A549 (cell line): Measurements from ENCODE around the gene CLSTN1. TPM values are rescaled to one million over a fixed set of nuclear protein-coding genes. Genes with fewer than 3 reads are reported as not detected.
"Not testable (repeated sequence)": the region's sequence is repeated elsewhere in the genome, so short reads cannot be mapped to it uniquely, and the experiment has no call there.

Experiments
- ATAC-seq, 2 experiments: fragments of 200-7000 bp in 1 of 2; fragments of >200 bp in 1 of 2; cut with Nextera tagmentation in 1 of 2; cut with Tn5 transposase in 1 of 2; 3 replicates each; pipeline versions ENCODE4 v1.8.0 to v1.9.1; 2018 to 2020; ENCODE audit warnings: mild to moderate bottlenecking in 1 of 2, moderate library complexity in 1 of 2
- CTCF ChIA-PET: fragments of 300-600 bp; sonication (Branson Sonifier 250); formaldehyde crosslinking; extraction: SDS; loops from one replicate; lab custom pipeline; 2021; ENCODE audit warnings: antibody characterized with exemption, inconsistent platforms; lab: Yijun Ruan, JAX
- POLR2A ChIA-PET: fragments of 350-600 bp; formaldehyde crosslinking; extraction: SDS; loops from one replicate; lab custom pipeline; 2021; ENCODE audit warnings: antibody characterized with exemption, inconsistent platforms; lab: Yijun Ruan, JAX
- DNase-seq, 2 experiments: peaks; one replicate each; pipeline versions ENCODE4 v3.0.0 to v3.0.0-alpha.2; 2011 to 2016; ENCODE audit warnings: low read depth in 1 of 2, low spot score in 1 of 2
- FAIRE-seq: peaks from 2 replicates; lab custom pipeline; 2011; peaks lifted over from hg19 to GRCh38; lab: Jason Lieb, UNC
- H3K27ac ChIP-seq, 2 experiments: fragments of >200 bp; sonication (Bioruptor Twin); formaldehyde crosslinking; 3 replicates each; pipeline ENCODE4 v1.5.1; 2016 to 2017
- H3K4me1 ChIP-seq: fragments of >200 bp; sonication (Bioruptor Twin); formaldehyde crosslinking; 3 replicates; pipeline ENCODE4 v1.6.1; 2016
- H3K4me2 ChIP-seq: fragments of >200 bp; sonication (Bioruptor Twin); formaldehyde crosslinking; 3 replicates; pipeline ENCODE4 v1.6.1; 2016
- H3K4me3 ChIP-seq: fragments of >200 bp; sonication (Bioruptor Twin); formaldehyde crosslinking; 3 replicates; pipeline ENCODE4 v1.5.1; 2016
- H3K9me3 ChIP-seq: fragments of >200 bp; sonication (Bioruptor Twin); formaldehyde crosslinking; 3 replicates; pipeline ENCODE4 v1.6.1; 2016
- ATOH8 ChIP-seq: fragments of 250-450 bp; sonication (Bioruptor Pico); IDR thresholded peaks from 2 replicates; pipeline ENCODE4 v1.5.0; 2020; ENCODE audit warnings: low read depth, mild to moderate bottlenecking, moderate library complexity
- BCL3 ChIP-seq: fragments of >200 bp; sonication (Bioruptor Twin); formaldehyde crosslinking; IDR thresholded peaks from 3 replicates; pipeline ENCODE4 v1.6.1; 2016
- CEBPB ChIP-seq, 2 experiments: fragments of >200 bp in 1 of 2; sonication (Bioruptor Twin) in 1 of 2; formaldehyde crosslinking in 1 of 2; IDR thresholded peaks; 2 replicates each; pipeline ENCODE4 v1.6.1; 2012 to 2016
- CHD4 ChIP-seq: fragments of 200-600 bp; sonication (generic); IDR thresholded peaks from 2 replicates; pipeline ENCODE4 v1.6.1; 2016; ENCODE audit warnings: antibody characterized with exemption, mild to moderate bottlenecking, borderline replicate concordance
- CTCF ChIP-seq: fragments of >200 bp; sonication (Bioruptor Twin); formaldehyde crosslinking; IDR thresholded peaks from 3 replicates; pipeline ENCODE4 v1.5.1; 2016
- EHMT2 ChIP-seq: fragments of 200-600 bp; sonication (generic); IDR thresholded peaks from 2 replicates; pipeline ENCODE4 v1.6.1; 2016; ENCODE audit warnings: antibody characterized with exemption, low read depth, mild to moderate bottlenecking, moderate library complexity
- FOSB ChIP-seq: fragments of 250-450 bp; sonication (Bioruptor Pico); IDR thresholded peaks from 2 replicates; pipeline ENCODE4 v1.5.0; 2020; ENCODE audit warnings: mild to moderate bottlenecking, moderate library complexity
- FOXS1 ChIP-seq: fragments of 250-450 bp; sonication (Bioruptor Pico); IDR thresholded peaks from 2 replicates; pipeline ENCODE4 v1.5.0; 2020; ENCODE audit warnings: mild to moderate bottlenecking, moderate library complexity
- HES2 ChIP-seq: fragments of >200 bp; sonication (Bioruptor Twin); formaldehyde crosslinking; IDR thresholded peaks from 2 replicates; pipeline ENCODE4 v1.6.1; 2016
- HOXB13 ChIP-seq: fragments of 250-450 bp; sonication (Bioruptor Pico); IDR thresholded peaks from 2 replicates; pipeline ENCODE4 v1.5.0; 2020; ENCODE audit warnings: low read depth, mild to moderate bottlenecking, moderate library complexity
- JUNB ChIP-seq: fragments of >200 bp; sonication (Bioruptor Twin); formaldehyde crosslinking; IDR thresholded peaks from 2 replicates; pipeline ENCODE4 v1.6.1; 2016
- MAZ ChIP-seq: fragments of 150-350 bp; IDR thresholded peaks from 2 replicates; pipeline ENCODE4 v1.6.1; 2014; ENCODE audit warnings: antibody characterized with exemption, low read depth, low read length, borderline replicate concordance
- MYC ChIP-seq: IDR thresholded peaks from 2 replicates; pipeline ENCODE4 v1.6.1; 2012; ENCODE audit warnings: mild to moderate bottlenecking, inconsistent platforms, low read length, improper control_type of control experiment, borderline replicate concordance
- NPAS2 ChIP-seq: fragments of 250-450 bp; sonication (Bioruptor Pico); IDR thresholded peaks from 2 replicates; pipeline ENCODE4 v1.8.0; 2022; ENCODE audit warnings: mild to moderate bottlenecking, moderate library complexity, borderline replicate concordance
- PBX3 ChIP-seq: IDR thresholded peaks from 2 replicates; pipeline ENCODE4 v1.6.1; 2012
- POLR2A ChIP-seq: IDR thresholded peaks from 2 replicates; pipeline ENCODE4 v1.6.1; 2012; ENCODE audit warnings: mild to moderate bottlenecking, low read length
- POLR2AphosphoS2 ChIP-seq: conservative IDR thresholded peaks from 2 replicates; pipeline ENCODE4 v1.6.1; 2012; ENCODE audit warnings: low read length, improper control_type of control experiment, inconsistent platforms
- RNF2 ChIP-seq: fragments of 200-600 bp; sonication (generic); IDR thresholded peaks from 2 replicates; pipeline ENCODE4 v1.6.1; 2016; ENCODE audit warnings: low read depth, mild to moderate bottlenecking, antibody characterized with exemption, moderate library complexity, borderline replicate concordance
- SMC3 ChIP-seq: fragments of >200 bp; sonication (Bioruptor Twin); formaldehyde crosslinking; IDR thresholded peaks from 3 replicates; pipeline ENCODE4 v1.6.1; 2018; ENCODE audit warnings: inconsistent platforms
- SREBF2 ChIP-seq: fragments of 450-650 bp; IDR thresholded peaks from 2 replicates; pipeline ENCODE4 v1.6.1; 2014; ENCODE audit warnings: mild to moderate bottlenecking, moderate library complexity
- USF2 ChIP-seq: fragments of 450-650 bp; IDR thresholded peaks from 2 replicates; pipeline ENCODE4 v1.6.1; 2014; ENCODE audit warnings: antibody characterized with exemption
- ZNF302 ChIP-seq: fragments of 250-450 bp; sonication (Bioruptor Pico); IDR thresholded peaks from 2 replicates; pipeline ENCODE4 v1.9.0; 2021; ENCODE audit warnings: inconsistent platforms, mild to moderate bottlenecking, moderate library complexity
- WGBS: methylation state at CpG from one replicate; pipeline ENCODE4 v1.1.6; 2017; ENCODE audit errors: missing lambda C conversion rate; 5-methylcytosine and 5-hydroxymethylcytosine counted together
- polyA plus RNA-seq, 4 experiments: library from polyadenylated mRNA; depleted of rRNA in 3 of 4; stranded (reverse); fragments of >200 nt; fragmentation: RNase III in 1 of 4; extraction: RNeasy Plus Mini Kit Qiagen cat#74134 plus additional on column Dnase treatment in 1 of 4; gene quantifications; 2 replicates in 3 of 4; 3 replicates in 1 of 4; pipeline ENCODE4 v1.2.3, GENCODE V29; 2011 to 2017

CLSTN1 gene
- polyA plus RNA-seq, 2 of the 4 experiments (the other 2 are of a cell fraction), result 27.3 to 56.1 TPM

GRCh38 chr1:9793291-9793690 is 30.5 kb downstream of the CLSTN1 start:
- Histone ChIP-seq H3K4me2 (no peak overlapping the region), H3K4me3 (no peak overlapping the region), H3K9me3 (no peaks in the 10 kb centered on the region), H3K27ac (no peak overlapping the region), H3K4me1 (peaks cover 40% of the 10 kb centered on the region)
- FAIRE-seq (no peak), ATAC-seq (no peak), DNase-seq (no peak)
- CTCF ChIA-PET, result interaction anchor here (1.7 to 2.2 kb wide), 2 partner anchors 9 to 10 kb away, joined by 5 to 12 read pairs; no protein-coding TSS in a partner anchor
- TF ChIP-seq ATOH8 (CRISPR knock-in tag) (no peak), NPAS2 (CRISPR knock-in tag) (no peak), POLR2AphosphoS2 (no peak), HES2 (no peak), EHMT2 (no peak), CHD4 (no peak), SMC3 (no peak), CTCF (no peak), HOXB13 (CRISPR knock-in tag) (no peak), MYC (no peak), JUNB (no peak), RNF2 (no peak)
- WGBS, result 95% methylated on average over 15 of the region's 15 CpGs
- POLR2A ChIA-PET, result no interaction called here

GRCh38 chr1:9792156-9793042 is 31.4 kb downstream of the CLSTN1 start:
- DNase-seq (no peak), ATAC-seq (peak; percentile 55 to 66; a peak in 4 of 6 replicates), FAIRE-seq (no peak)
- 77% methylated on average over 12 of the region's 14 CpGs for WGBS
- Histone ChIP-seq H3K4me2 (0 out of 3 replicates have a peak overlapping the region, but pooled peaks have one; percentile 8), H3K4me1 (peaks cover 37% of the 10 kb centered on the region), H3K9me3 (no peaks in the 10 kb centered on the region), H3K27ac (no peak overlapping the region), H3K4me3 (no peak overlapping the region)
- no peak for TF ChIP-seq SREBF2
- TF ChIP-seq POLR2AphosphoS2, result no peak
- TF ChIP-seq JUNB, result no peak
- no peak for TF ChIP-seq POLR2A
- TF ChIP-seq FOXS1 (CRISPR knock-in tag), result no peak
- no peak for TF ChIP-seq CEBPB (IDR thresholded peaks at IDR 0.05)
- TF ChIP-seq USF2, result no peak
- no peak for TF ChIP-seq MYC
- no peak for TF ChIP-seq BCL3
- TF ChIP-seq ZNF302 (CRISPR knock-in tag), result no peak
- no peak for TF ChIP-seq MAZ
- no peak for TF ChIP-seq FOSB
- TF ChIP-seq PBX3, result no peak
- CTCF ChIA-PET, result interaction anchor here (0.7 to 2.2 kb wide), 7 partner anchors 8 to 77 kb away, joined by 3 to 12 read pairs (median 4); no protein-coding TSS in a partner anchor
- POLR2A ChIA-PET, result no interaction called here

- CTCF ChIA-PET, result not testable (repeated sequence)
- 96% methylated on average over 4 of the region's 4 CpGs for WGBS
These were observed 34.1 kb downstream of the CLSTN1 start for GRCh38 chr1:9789700-9790099.

More at GRCh38 chr1:9789700-9790099, 34.1 kb downstream of the CLSTN1 start:
- H3K9me3 ChIP-seq, FAIRE-seq, H3K4me2 ChIP-seq, H3K27ac ChIP-seq, DNase-seq, H3K4me3 ChIP-seq, ATAC-seq, POLR2A ChIA-PET: not testable (repeated sequence)
- peaks cover 15% of the 10 kb centered on the region for H3K4me1 ChIP-seq
